Measurements from ENCODE around the gene ZBTB12.
"Not testable (repeated sequence)": the region's sequence is repeated elsewhere in the genome, so short reads cannot be mapped to it uniquely, and the experiment has no call there.

The ZBTB12 gene

GRCh38 chr6:31920811-31921210, 18.9 kb upstream of the ZBTB12 start:
- no peak for DNase-seq

- no peak for DNase-seq
Measured at GRCh38 chr6:31919624-31920303, 17.9 kb upstream of the ZBTB12 start.

- DNase-seq, result no peak
Measured at GRCh38 chr6:31918069-31918720, 16.3 kb upstream of the ZBTB12 start.

GRCh38 chr6:31915756-31916155, 13.9 kb upstream of the ZBTB12 start:
- no peak for DNase-seq

- DNase-seq, result no peak
Measured at GRCh38 chr6:31915351-31915750, 13.5 kb upstream of the ZBTB12 start.

GRCh38 chr6:31911826-31912585, 10.1 kb upstream of the ZBTB12 start:
- DNase-seq, result no peak

- DNase-seq, result not testable (repeated sequence)
Measured at GRCh38 chr6:31909298-31909697, 7.4 kb upstream of the ZBTB12 start.

GRCh38 chr6:31908791-31909190, 6.9 kb upstream of the ZBTB12 start:
- no peak for DNase-seq

- not testable (repeated sequence) for DNase-seq
Measured at GRCh38 chr6:31908255-31908654, 6.4 kb upstream of the ZBTB12 start.

GRCh38 chr6:31907158-31907813, 5.4 kb upstream of the ZBTB12 start:
- DNase-seq, result peak; percentile 84 to 87

- DNase-seq, result not testable (repeated sequence)
Measured at GRCh38 chr6:31906727-31907126, 4.8 kb upstream of the ZBTB12 start.

GRCh38 chr6:31906122-31906521, 4.2 kb upstream of the ZBTB12 start:
- no peak for DNase-seq

GRCh38 chr6:31905041-31905440, 3.2 kb upstream of the ZBTB12 start:
- DNase-seq, result no peak

GRCh38 chr6:31903957-31904356, 2.1 kb upstream of the ZBTB12 start:
- DNase-seq, result no peak

- peak; percentile 18 to 20 for DNase-seq
Measured at GRCh38 chr6:31901415-31901952, 402 bp downstream of the ZBTB12 start.

GRCh38 chr6:31900917-31901414, 920 bp downstream of the ZBTB12 start:
- no peak for DNase-seq

- DNase-seq, result no peak
Measured at GRCh38 chr6:31899882-31900722, 1.8 kb downstream of the ZBTB12 start.

GRCh38 chr6:31899215-31899614, 2.7 kb downstream of the ZBTB12 start:
- DNase-seq, result no peak

GRCh38 chr6:31898383-31899011, 3.4 kb downstream of the ZBTB12 start:
- peak; percentile 59 to 67 for DNase-seq

GRCh38 chr6:31897612-31898382, 4.1 kb downstream of the ZBTB12 start, which contains the start of gene EHMT2:
EHMT2 (minus strand) TSS chr6:31897698; CDS start chr6:31897677, 21 bp downstream.
- peak; percentile 79 to 83 for DNase-seq
